ENCODE results near the gene NCAPH2. TPM values are rescaled to one million over a fixed set of nuclear protein-coding genes. Genes with fewer than 3 reads are reported as not detected.

The NCAPH2 gene
- total and polyA plus RNA-seq, 2 of the 8 experiments (the other 6 are each of a cell fraction or from before 2014, with no cell fraction given) = 62.2 to 81.6 TPM

- Histone ChIP-seq H4K20me1 (replicated peaks in 1 of 2; ENCODE audit: control insufficient read depth in 1 of 2, insufficient read depth in 2 of 2, low read length in 2 of 2) (peaks cover 5 to 17% of the 10 kb centered on the region in 2 experiments), H3K79me1 (ENCODE audit: low read depth, low read length) (no peaks in the 10 kb centered on the region), H3K23ac (ENCODE audit: insufficient read length) (no peak overlapping the region), H2BK120ac (replicated peaks; ENCODE audit: low read depth, low read length) (no peak overlapping the region), H3K27me3 (replicated peaks in 1 of 4; ENCODE audit: control insufficient read depth in 3 of 4, extremely low read depth in 1 of 4, insufficient read depth in 3 of 4, low read length in 3 of 4) (peaks cover 43 to 70% (median 60%) of the 10 kb centered on the region in 4 experiments), H3K56ac (replicated peaks; ENCODE audit: insufficient read length, low read depth, low read length) (peak overlapping the region; percentile 77), H3K9me3 (ENCODE audit: insufficient read depth in 2 of 2, low read depth in 1 of 2, low read length in 1 of 2) (no peaks in the 10 kb centered on the region), H3K79me2 (ENCODE audit: control insufficient read depth in 1 of 2, insufficient read depth in 2 of 2, low read length in 2 of 2) (no peaks in the 10 kb centered on the region), H3K4me2 (ENCODE audit: insufficient read depth in 1 of 2, low read depth in 2 of 2, low read length in 2 of 2) (peak overlapping the region; percentile 51 to 92), H2BK5ac (ENCODE audit: low read depth, low read length) (no peak overlapping the region), H3K18ac (ENCODE audit: extremely low read depth, low read length) (no peak overlapping the region; the same call in none of the 2 replicates), H3K4me1 (replicated peaks in 1 of 4; ENCODE audit: control insufficient read depth in 3 of 4, insufficient read depth in 4 of 4, low read length in 3 of 4) (peaks cover 0 to 26% (median 10%) of the 10 kb centered on the region in 4 experiments; a peak in 5 of 7 replicates), H2AFZ (ENCODE audit: low read length) (no peak overlapping the region), H2BK20ac (ENCODE audit: low read length) (no peak overlapping the region), H3K4me3 (ENCODE audit: extremely low read depth in 1 of 4, insufficient read depth in 2 of 4, low read depth in 3 of 4, low read length in 4 of 4) (peak overlapping the region; percentile 27 to 68 (median 48)), H2BK15ac (ENCODE audit: low read length) (no peak overlapping the region; the same call in 1 of the 2 replicates), H3K27ac (ENCODE audit: low read depth, low read length) (no peak overlapping the region), H3K4ac (replicated peaks; ENCODE audit: insufficient read length, low read depth, low read length) (no peak overlapping the region), H3K23me2 (ENCODE audit: low read depth, low read length) (peaks cover 25% of the 10 kb centered on the region; the same call in 1 of the 2 replicates), H4K5ac (ENCODE audit: insufficient read length, low read depth, low read length) (no peak overlapping the region), H2AK5ac (ENCODE audit: low read depth, low read length) (no peak overlapping the region), H3K14ac (ENCODE audit: insufficient read length) (no peak overlapping the region), H3K9ac (replicated peaks in 1 of 4; ENCODE audit: extremely low read depth in 1 of 4, low read depth in 3 of 4, low read length in 3 of 4) (no peak overlapping the region), H4K91ac (replicated peaks; ENCODE audit: insufficient read length, low read length) (no peak overlapping the region), H2BK12ac (ENCODE audit: low read depth, low read length) (no peak overlapping the region), H4K8ac (ENCODE audit: extremely low read depth, insufficient read depth, low read length) (peak overlapping the region; percentile 85; the same call in 1 of the 2 replicates), H3K36me3 (ENCODE audit: control insufficient read depth in 2 of 4, insufficient read depth in 4 of 4, low read length in 3 of 4) (no peaks in the 10 kb centered on the region)
- ChIA-PET CTCF (ENCODE audit: partially characterized antibody) (interaction anchor here (1.0 kb wide), 1 partner anchor 155 kb away, joined by 3 read pairs; no protein-coding TSS in a partner anchor), POLR2A (ENCODE audit: partially characterized antibody) (no interaction called here)
- FAIRE-seq (no peak), DNase-seq (ENCODE audit: low read depth in 1 of 2, low spot score in 2 of 2) (peak in 1 of 2 experiments; percentile 82)
- 14% methylated on average over 46 of the region's 53 CpGs; no CpG with 5 or more reads in 1 of the 2 experiments for WGBS, 2 experiments (ENCODE audit: extremely low coverage in 1 of 2, insufficient coverage in 1 of 2, insufficient read length in 1 of 2, insufficient replicate concordance in 2 of 2, low coverage in 1 of 2, low lambda C conversion rate in 2 of 2, missing lambda C conversion rate in 1 of 2)
- no peak for TF ChIP-seq JUN (IDR thresholded peaks at IDR 0.05; ENCODE audit: low read depth, low read length)
- TF ChIP-seq SIRT6 (IDR thresholded peaks at IDR 0.05; ENCODE audit: low read length) = no peak
- TF ChIP-seq CHD2 (IDR thresholded peaks at IDR 0.05; ENCODE audit: low read length) = no peak
- TF ChIP-seq SUZ12 (IDR thresholded peaks at IDR 0.05; ENCODE audit: low read length) = 0 out of 2 replicates have a peak, but pooled peaks have one; percentile 1
- TF ChIP-seq RNF2 (IDR thresholded peaks at IDR 0.05; ENCODE audit: borderline replicate concordance, low read depth, low read length, missing control alignments, poor library complexity, severe bottlenecking) = no peak
- no peak for TF ChIP-seq CEBPB (IDR thresholded peaks at IDR 0.05; ENCODE audit: low read depth, low read length)
- TF ChIP-seq TAF1 (IDR thresholded peaks at IDR 0.05; ENCODE audit: low read depth, low read length) = no peak
- TF ChIP-seq TEAD4 (IDR thresholded peaks at IDR 0.05; ENCODE audit: low read depth, low read length) = no peak
- no peak for TF ChIP-seq SAP30 (IDR thresholded peaks at IDR 0.05; ENCODE audit: insufficient read depth, insufficient replicate concordance, low read length)
- 0 out of 2 replicates have a peak, but pooled peaks have one; percentile 50 for TF ChIP-seq CREB1 (IDR thresholded peaks at IDR 0.05)
- no peak for TF ChIP-seq GABPA (IDR thresholded peaks at IDR 0.05; ENCODE audit: borderline replicate concordance, insufficient read depth, low read length)
- TF ChIP-seq BRCA1 (IDR thresholded peaks at IDR 0.05; ENCODE audit: low read depth, low read length) = no peak
- TF ChIP-seq MAFK (IDR thresholded peaks at IDR 0.05; ENCODE audit: low read depth, low read length) = no peak
Measured at GRCh38 chr22:50530877-50531545, 23.0 kb downstream of the NCAPH2 start.

All from H1 (cell line).